Measurements from ENCODE around the gene CRB3.
"Not testable (repeated sequence)": the region's sequence is repeated elsewhere in the genome, so short reads cannot be mapped to it uniquely, and the experiment has no call there.

Gene CRB3

GRCh38 chr19:6498294-6499036, 34.4 kb downstream of the CRB3 start:
- no peak for DNase-seq

- DNase-seq = no peak
Measured at GRCh38 chr19:6499052-6499790, 35.1 kb downstream of the CRB3 start.

DNA sequence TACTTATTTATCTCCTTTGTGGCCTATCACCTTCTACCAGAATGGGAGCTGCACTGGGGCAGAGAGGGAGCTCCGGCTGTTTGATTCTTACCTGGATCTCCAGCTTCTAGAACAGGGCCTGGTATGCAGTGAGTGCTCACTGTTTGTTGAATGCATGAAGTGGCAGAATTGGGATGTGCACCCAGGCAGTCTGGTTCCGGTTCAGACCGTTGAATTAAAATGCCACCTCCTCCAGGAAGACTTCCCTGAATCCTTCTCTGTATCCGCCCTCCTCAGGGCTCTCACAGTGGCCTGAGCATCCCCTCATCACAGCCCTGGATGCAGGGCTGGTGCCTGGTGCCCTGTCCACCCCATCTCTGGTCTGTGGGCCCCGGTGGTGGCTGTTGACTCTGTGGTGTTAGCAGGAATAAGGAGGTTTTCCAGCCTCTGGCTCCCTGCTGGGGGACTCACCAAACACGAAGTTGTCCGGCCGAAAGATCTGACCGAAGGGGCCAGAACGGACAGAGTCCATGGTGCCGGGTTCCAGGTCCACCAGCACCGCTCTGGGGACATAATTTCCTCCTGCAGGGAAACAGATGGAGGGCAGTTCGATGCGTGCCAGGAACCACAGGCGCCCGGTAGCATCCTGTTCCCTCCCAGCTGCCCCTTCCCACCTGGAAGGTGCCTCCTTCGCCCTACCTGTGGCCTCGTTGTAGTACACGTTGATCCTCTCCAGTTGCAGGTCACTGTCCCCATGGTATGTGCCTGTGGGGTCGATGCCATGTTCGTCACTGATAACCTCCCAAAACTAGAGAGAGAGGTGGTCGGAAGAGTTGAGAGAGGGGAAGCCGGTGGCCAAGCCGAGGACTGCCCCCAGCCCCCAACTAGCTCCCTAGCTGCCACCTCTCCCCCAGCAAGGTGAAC, 37.0 kb downstream of the CRB3 start:
- DNase-seq = no peak

GRCh38 chr19:6501740-6502648, 37.9 kb downstream of the CRB3 start, which contains the start of gene TUBB4A:
TUBB4A (minus strand) TSS chr19:6502309; CDS start chr19:6502212, 97 bp downstream.
- no peak for DNase-seq

DNA sequence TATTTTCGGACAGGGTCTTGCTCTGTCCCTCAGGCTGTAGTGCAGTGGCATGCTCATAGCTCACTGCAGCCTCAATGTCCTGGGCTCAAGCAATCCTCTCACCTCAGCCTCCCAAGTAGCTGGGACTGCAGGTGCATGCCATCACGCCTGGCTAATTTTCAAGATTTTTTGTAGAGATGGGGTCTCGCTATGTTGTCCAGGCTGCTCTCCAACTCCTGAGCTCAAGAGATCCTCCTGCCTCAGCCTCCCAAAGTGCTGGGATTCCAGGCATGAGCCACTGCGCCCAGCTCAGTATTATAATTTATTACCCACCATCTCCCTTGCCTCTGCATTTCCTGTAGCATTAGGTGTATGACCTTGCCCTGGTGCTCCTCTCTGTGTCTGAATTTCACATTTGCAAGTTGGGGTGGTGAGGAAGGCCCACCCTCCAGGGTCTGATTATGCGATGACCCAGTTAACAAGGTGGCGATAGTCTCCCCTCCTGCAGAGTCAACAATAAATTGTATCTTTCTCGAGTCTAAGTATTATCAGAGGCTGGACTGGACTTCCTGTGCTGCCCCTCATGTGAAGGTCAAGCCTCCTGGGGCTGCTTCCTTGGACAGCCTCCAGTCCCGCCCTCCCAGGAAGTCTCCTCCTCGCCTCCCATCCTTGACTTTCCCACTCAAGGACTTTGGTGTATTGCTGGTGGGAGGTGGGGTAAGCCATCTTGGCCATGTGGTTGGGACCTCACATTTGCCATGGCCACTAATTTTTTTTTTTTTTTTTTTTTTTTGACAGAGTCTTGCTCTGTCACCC, 39.5 kb downstream of the CRB3 start:
- DNase-seq = no peak

GRCh38 chr19:6508028-6508771, 44.1 kb downstream of the CRB3 start:
- not testable (repeated sequence) for DNase-seq

DNA sequence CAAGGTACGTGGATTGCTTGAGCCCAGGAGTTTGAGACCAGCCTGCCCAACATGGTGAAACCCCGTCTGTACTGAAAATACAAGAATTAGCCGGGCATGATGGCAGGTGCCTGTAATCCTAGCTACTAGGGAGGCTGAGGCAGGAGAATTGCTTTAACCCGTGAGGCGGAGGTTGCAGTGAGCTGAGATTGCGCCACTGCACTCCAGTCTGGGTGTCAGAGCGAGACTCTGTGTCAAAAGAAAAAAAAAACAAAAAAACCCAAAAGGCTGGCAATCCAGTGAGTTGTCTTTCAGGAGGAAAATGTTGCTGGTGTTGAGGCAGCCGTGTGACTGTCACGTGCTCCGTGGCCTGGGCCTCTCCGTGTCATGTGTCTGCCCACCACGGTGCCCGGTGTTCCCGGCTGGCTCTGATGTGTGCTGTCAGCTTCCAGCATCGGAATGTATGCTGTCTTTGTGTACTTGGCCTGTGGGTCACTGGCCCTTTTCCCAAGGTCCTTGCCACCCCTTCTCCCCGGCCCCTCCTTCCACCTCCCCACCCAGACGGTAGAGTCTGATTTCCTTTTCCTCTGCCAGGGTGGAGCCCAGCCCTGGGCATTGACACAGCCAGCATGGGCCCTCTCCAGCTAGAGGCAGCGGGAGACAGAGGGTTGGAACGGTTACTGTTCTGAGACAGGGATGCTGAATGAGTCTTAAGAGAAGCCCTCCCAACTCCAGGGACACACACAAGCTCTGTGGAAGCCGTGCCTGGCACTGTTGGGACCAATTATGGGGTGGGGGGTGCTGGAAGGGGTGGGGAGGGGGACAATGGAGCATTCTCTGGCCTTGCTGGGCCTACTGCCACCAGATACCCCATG, 45.3 kb downstream of the CRB3 start:
- no peak for DNase-seq

DNA sequence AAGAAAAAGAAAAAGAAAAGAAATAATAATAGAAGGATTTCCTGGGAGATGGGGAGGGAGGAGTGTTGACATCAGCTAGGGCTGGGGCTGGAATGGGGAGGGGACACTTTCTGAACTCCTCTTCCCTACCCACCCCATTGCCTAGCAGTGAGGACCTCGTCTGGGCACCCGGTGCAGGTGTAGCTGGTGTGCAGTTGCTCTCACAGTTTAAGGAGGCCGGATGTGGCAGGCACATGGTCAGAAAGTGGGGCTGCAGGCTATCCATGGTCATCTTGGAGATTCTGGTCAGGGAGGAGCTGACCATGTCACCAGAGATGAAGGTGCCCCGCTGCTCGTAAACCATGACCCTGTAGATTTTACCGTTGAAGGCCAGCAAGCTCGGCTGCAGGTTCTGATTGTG, 46.5 kb downstream of the CRB3 start:
- DNase-seq = no peak

- no peak for DNase-seq
Measured at GRCh38 chr19:6514089-6514488, 50.0 kb downstream of the CRB3 start.

DNA sequence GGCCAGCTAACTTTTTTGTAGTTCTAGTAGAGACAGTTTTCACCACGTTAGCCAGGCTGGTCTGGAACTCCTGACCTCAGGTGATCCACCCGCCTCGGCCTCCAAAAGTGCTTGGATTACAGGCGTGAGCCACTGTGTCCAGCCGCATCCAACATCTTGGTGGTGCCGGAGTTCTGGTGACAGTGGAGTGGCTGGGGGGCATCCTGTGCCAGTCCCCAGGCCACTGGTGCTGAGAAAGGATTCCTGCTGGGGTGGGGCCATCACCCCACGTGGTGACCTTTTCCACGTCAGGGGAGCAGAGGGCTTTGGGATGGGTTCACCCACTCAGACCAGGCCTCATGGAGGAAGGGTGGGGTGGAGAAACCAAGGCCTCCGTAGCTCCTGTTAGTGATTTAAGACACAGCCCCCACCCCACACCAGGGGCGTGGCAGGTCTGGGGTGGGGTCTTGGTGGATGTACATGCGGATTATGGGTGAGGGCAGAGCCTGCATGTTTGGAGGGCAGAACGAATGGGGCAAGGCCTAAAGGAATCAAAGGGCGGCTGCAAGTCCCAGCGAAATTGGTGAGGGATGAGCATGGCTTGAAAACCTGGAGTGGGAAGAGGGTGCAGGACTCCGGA, 51.0 kb downstream of the CRB3 start:
- DNase-seq = no peak

- DNase-seq = peak; percentile 90
Measured at GRCh38 chr19:6516018-6516658, 52.1 kb downstream of the CRB3 start.
